Stimulated activated naive CD4-positive, alpha-beta T cell treated with Interleukin-2 at 50 U/mL for 16 hours (primary cell): ENCODE measurements around the gene PLLP.

Experiments used
- DNase-seq: peaks from one replicate; lab custom pipeline; 2025; lab: John Stamatoyannopoulos, UW

PLLP gene

DNA sequence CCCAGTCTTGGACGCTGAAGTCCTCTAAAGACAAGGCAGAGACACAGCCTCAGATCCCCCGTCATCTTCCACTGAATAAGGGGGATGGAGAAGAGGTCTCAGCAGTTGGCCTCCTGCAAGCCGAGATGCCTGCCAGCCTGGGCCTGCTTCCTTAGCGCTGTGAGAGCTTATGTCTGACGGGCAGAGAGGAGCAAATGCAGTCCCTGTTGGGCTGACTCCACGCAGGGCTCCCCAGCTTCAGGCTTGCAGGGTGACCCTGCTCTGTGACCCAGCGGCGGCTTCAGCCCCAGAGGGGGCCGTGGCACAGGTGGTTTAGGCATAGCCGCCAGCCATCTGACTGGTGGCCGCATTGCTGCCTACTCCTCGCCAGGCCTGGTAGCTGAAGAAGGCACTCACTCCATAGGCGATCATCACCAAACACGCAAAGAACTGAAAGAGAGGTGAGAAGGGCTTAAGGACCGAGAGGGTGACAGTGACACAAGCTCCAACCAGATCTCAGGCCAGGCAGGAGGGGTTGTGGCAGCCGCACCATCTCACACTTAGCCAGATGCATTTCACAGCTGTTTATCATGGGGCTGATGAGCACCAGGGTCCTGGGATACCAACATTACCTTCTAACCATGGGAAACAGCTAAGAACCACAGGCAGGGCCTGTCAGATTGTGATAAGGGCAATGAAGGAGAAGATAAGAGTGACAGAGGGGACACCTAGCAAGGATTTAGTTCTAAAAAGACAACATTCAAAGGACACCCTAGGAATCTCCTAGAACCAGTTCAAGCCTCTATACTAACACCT, 27.7 kb downstream of the PLLP start:
- no peak for DNase-seq

DNA sequence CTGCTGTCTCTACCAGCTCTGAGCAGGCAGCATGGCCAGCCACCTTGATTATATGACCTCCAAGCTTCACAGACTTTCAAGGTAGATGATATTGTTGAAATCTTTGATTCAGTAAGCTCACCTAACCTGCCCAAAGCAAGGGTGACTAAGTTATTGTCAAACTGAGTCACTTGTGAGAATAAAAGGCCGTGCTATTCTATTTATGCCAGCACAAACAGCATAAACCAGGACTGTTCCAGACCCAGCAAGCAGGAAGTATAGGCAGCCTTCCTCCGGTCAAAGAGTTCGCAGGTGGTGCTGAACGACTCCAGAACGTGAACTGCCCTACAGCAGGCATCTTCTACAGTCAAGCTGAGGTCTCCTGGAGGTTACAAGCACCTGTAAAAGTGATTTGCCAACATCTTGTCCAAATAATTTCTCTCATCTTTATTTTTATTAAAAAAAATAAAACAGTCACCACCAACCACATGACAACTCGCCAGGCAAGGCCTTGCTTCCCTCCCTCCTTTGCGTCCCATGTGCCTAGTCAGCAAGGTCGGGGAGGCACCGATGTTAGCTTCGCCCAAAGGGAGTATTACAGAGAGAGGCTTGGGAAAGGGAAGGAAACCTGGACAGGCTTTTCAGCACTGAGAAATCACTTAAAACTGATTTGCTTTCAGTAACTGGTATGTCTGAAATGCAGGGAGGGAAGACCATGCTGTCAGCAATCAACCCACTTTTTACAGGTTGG, 28.6 kb downstream of the PLLP start:
- DNase-seq, result no peak

DNA sequence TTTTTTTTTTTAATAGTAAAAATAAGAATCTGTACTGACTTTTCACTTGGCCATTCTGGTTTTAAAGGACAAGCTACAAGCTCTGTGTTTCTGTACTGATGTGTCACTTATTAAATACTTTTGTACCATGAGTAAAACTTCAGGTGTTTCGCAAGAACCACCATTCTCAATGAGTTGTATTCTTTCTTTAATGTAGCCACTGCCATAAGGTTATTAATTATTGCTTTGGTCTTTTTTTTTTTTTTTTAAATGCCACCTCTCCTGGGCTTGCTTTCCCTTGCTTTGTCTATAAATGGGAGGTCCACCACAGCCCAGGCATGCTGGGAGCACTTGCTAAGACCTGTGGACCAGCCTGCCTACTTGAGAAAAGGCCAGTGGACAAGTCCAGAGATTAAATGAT, 31.0 kb downstream of the PLLP start:
- no peak for DNase-seq

DNA sequence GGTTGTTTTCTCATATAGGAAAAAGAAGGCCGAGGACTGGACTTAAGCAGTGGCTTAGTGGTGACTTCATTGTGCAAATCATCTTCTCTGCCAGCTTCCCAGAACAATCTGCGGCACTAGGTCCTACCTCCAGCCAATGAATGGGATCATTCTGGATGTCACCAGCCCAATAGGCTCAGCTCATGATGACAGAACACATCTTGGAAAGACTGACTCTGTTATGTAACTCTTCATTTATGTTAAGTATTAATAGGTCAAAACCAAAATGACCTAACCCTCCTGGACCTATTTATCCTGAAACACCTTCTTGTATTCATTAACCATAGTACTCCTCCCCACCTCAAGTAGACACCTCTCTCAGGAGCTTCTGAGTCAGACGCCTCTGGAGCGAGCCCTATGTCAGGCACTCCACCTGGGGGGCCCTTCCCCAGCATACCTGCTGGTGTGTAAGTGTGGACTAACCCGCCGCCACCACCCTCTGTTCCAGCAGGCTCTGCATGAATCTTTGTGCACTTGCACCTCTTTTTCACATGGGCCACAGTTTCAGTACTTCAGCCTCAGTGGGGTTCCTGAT, 32.2 kb downstream of the PLLP start:
- DNase-seq, result no peak

DNA sequence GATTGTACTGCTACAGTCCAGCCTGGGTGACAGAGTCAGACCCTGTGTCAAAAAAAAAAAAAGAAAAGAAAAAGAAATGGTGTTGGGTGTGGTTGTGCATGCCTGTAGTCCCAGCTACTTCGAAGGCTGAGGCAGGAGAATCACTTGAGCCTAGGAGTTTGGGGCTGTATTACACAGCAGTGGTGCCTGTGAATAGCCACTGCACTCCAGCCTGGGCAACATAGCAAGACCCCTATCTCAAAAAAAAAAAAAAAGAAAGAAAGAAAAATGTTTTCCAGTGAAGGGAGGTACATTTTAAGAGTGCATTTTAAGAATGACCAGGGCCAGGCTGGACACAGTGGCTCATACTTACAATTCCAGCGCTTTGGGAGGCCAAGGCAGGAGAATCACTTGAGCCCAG, 33.1 kb downstream of the PLLP start:
- DNase-seq, result no peak

DNA sequence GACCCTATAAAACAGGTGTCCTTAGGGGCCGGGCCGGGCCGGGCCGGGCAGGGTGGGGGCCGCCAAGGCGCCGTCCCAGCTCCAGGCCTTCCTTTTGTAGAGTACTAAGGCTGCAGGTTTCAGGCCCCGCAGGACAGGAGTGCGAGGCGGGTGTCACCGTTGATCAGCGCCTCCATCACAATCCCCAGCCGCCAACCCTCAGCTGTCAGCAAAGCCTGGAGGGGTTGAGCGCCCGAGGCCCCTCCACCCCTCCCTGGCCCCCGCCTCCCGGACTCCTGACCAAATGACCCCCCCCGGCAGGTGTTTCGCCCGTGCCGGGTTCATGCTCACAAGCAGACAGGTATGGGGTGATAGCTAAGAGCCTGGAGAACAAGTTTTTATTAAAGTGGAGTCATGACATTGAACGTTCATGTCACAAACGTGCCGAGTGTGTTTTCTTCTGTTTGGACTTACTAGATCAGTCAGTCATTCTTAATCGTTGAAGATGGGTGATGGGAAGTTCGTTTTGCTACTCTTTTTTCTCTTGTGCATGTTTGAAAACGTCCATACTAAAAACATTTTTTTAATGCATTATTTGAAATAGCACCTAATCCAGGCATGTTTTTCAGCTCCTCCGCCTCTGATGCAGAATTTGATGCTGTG, 38.9 kb downstream of the PLLP start:
- DNase-seq, result no peak

DNA sequence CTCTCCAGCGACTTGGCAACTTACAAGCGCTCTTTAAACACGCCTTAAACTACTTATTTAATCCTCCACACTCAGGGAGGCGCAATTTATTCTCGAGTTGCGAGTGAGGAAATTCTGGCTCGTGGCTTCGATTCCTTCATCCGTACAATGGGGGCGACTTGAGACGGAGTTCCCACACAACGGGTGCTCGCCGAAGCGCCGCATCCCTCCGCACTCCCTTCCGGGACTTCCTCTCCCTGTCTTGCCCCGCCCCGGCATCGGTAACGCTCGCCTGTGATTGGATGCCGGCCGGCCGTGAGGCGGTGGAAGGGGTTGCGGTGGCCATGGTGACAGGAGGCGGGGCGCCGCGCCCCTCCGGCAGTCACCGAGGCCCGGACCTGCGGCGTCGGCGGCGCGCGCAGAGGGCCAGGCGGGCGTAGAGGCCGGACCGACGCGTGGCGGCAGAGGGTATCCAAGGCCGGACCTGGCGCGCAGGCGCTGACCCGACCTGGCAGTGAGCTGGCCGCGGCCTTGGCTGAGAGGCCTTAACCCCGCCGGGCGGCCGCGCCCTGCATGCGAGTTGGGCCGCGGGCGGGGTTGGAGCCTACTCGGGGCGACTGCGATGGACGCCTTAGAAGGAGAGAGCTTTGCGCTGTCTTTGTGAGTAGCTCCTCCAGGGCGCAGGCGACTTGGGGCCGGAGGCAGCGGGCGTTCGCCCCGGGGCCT, 39.6 kb downstream of the PLLP start, which contains the start of gene ARL2BP:
ARL2BP (plus strand) TSS at position 493 of the 705 bp plus-strand sequence; CDS start at position 602, 109 bp downstream.
- DNase-seq, result peak; percentile 97

DNA sequence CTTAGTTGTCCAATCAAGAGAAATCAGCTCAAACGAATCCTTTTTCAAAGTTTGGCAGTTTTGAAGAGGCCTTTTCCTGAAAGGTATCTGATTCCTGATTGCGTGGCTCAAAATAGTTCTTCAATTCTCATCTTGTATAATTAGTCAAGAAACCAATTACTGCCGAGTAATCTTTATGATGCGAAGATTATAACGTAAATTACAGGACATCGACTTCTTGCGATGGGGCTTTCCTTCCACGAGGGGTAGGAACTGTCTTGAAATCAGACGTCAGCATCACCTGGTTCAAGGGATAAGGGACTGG, 40.1 kb downstream of the PLLP start:
- DNase-seq, result no peak

DNA sequence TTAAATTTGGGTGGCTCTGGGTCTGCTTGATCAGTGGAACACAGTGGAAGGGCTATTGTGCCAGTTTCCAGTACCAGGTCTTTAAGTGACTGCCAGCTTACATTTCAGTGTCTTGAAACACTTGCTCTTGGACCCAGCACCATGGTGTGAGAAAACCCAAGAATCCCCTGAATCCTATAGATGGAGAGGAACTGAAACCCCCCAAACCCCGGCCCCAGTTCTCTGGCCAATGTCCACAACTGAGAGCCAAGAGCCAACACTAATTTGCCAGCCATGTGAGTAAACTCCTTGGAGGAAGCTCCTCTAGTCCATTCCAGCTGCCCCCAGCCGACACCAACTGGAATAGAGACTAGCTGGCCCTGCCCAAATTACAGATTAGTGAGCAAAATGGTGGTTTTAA, 41.8 kb downstream of the PLLP start:
- DNase-seq, result no peak

DNA sequence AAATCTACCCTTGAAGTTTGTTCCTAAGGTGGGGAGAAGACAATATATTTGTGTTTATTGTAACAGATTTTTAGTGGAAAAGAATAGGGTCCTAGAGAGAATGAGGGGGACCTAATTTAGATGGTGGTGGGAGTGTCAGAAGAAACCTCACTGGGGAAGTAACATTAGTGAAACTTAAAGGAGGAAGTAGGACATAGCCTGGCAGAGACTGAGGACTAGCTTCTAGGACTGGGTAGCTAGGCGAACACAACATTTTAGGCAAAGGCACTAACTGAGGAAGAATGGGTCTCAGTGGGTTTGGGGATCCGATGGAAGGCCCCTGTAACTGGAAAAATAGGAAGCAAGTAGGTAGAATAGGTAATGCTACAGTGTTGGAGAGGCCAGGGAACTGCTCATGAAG, 43.6 kb downstream of the PLLP start:
- DNase-seq, result no peak

DNA sequence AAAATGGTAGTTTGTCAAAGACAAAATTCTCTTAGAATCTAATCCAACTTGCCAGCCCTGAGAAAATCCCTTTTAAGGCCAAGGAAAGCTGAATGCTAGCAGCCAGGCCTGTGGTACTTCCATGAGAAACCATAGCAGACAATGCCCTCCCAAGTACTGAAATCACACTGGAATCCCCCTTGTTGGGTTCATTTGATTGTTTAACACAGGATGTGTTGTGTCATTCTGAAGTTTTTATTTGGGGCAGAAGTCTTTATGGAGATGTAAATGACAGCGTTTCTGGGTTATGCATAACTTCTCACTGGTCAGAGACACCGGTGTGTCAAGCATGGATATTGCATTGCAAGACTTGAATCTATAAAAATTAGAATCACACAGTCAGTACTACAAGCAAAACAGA, 45.4 kb downstream of the PLLP start:
- DNase-seq, result no peak

DNA sequence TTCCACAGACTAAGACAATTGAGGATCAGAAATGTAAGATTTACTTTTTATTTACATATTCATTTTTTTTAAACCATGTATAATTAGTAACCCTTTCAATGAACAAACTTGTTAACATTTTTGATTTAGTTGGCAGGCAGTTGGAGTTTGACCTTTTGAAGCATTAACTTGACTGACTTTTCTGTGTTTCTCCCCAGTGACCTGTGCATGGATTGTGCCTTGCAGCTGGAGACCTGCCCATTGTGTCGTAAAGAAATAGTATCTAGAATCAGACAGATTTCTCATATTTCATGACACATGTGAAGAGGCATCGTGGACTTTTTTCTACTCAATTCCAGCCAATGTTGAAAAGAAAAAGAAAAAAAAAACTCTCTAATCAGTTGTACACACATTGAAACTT, 45.8 kb downstream of the PLLP start:
- DNase-seq, result no peak

DNA sequence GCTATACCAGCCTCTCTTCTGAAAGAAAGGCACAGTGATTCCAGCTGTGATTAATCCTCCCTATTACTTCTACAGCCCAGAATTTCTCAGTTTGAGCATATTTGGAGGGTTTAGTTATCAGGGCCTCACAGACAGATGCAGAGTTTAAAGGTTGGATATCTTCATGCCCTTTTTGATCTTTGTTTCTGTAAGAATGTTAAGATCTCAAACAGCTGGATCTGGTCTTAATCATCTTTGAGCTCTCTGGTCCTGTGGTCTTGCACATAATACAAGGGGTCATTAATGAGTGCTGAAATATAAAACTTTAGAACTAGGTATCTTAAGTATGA, 48.5 kb downstream of the PLLP start:
- no peak for DNase-seq

DNA sequence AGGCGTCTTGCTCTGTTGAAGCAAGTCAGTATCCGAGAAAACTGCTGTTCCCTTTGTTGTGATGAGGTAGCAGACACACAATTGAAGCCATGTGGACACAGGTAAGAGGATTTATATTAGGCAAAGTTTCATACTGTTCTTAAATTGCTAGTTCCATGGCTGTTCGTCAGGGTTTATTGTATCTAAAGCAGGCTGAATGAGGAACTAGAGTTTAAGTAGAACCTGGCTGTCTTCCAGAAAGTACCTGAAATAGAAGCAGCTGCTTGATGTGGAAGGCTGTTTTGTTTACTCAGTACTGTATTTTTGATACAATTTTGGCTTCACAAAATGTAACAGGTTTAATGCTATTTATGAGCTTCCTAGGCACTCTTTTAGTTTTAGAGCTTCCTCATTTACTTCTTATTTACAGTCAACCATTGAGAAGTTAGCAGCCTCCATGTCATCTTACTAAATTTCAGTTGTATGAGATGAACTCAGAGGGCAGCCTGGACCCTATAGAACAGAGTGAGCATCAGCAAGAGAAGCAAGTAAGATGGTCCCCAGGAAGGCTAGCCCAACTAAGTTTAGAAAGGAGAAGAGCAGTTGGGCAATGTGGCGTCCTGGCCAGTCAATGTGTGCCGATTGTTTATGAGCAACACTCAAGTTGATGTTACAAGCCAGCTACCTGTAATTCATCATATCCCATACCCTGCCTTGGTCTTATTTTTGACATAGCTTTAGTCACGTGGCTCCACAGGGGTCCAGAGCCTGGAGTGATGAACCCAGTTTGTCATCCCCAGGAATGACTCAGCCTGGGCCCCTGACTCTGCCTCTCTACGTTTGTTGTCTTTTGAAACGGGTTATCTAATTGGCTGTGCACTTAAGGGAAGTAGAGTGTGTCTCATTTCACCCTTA, 49.1 kb downstream of the PLLP start:
- DNase-seq, result no peak

DNA sequence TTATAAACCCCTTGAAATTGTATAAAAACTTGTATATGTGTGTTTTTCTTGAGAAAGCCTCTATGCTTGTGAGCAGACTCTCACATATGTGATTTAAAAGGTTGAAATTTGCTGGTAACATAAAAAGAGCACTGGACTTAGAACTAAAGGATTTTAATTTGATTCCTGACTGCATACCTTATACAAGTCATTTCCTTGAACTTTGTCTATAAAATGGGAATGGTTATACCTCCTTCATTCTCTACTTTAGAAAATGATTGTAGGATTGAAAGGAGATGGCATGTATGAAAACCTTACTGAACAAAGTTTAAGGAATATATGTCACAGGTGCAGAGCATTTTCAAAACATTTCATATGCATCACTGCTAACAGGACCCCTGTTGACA, 49.8 kb downstream of the PLLP start:
- no peak for DNase-seq

DNA sequence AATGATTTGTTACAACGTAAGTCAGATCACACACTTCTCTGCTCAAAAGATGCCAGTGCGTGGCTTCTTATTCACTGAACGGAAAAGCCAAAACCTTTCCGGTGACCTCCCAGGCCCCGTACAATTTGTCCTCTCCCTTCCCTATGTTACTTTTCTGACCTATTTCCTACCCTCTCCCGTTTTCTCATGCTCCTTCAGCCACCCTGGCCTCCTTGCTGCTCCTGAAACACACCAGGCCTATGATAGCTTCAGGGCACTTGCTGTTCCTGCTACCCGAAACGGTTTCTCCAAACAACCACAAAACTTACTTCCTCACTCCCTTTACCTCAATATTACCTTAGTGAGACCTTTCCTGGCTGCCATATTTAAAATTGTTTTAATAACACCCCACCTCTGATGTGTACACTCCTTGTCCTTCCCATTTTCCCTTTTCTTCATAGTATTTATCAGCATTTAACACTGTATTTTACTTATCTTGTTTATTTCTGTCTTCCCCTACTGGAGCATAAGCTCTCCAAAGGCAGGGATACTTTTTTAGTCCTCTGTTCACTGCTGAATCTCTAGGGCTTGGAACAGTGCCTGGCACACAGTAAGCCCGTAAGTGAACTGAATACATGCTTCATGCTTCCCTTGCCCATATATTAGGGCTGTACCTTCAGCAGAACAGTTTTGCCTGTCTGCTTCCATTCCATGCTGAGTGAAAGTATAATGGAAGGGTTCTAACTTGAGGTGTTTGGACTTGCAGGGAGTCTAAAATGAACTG, 50.3 kb downstream of the PLLP start:
- no peak for DNase-seq

DNA sequence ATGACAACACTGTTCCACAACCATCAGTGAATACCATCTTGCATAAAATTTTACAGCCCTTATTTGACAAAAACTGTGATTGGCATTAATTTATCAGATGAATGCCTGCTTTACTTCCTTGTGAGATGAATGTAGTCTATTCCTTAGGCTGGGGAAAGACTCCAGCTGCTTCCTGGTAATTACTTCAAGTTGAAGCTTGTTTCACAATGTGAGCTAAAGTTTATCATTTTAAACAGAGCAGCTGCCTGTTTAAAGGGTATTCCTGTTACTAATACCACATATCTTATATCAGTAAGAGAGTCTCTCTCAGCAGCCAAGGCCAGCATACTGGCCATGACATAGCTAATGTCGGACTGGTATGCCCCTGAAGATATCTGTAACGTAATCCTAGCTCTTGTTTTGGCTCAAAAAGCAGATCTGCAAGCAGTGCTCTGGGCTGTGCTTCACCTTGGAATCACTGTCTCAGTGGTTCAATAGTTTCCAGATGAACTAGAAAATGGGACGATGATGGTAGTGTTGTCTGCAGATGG, 52.6 kb downstream of the PLLP start:
- DNase-seq, result no peak

DNA sequence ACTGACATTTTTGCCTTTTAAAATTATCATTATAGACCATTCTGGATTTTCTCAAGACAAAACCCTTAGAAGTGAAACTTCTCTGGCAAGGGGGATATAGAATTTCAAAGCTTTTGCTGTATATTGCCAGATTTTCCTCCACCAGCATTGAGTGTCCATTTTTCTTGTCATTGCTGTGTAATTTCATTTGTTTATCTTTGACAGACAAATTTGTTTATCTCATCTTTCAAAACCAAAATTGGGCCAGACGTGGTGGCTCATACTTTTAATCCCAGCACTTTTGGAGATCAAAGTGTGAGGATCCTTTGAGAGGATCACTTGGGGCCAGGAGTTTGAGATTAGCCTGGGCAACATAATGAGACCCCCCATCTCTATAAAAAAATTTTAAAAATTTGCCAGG, 55.4 kb downstream of the PLLP start:
- DNase-seq, result no peak

DNA sequence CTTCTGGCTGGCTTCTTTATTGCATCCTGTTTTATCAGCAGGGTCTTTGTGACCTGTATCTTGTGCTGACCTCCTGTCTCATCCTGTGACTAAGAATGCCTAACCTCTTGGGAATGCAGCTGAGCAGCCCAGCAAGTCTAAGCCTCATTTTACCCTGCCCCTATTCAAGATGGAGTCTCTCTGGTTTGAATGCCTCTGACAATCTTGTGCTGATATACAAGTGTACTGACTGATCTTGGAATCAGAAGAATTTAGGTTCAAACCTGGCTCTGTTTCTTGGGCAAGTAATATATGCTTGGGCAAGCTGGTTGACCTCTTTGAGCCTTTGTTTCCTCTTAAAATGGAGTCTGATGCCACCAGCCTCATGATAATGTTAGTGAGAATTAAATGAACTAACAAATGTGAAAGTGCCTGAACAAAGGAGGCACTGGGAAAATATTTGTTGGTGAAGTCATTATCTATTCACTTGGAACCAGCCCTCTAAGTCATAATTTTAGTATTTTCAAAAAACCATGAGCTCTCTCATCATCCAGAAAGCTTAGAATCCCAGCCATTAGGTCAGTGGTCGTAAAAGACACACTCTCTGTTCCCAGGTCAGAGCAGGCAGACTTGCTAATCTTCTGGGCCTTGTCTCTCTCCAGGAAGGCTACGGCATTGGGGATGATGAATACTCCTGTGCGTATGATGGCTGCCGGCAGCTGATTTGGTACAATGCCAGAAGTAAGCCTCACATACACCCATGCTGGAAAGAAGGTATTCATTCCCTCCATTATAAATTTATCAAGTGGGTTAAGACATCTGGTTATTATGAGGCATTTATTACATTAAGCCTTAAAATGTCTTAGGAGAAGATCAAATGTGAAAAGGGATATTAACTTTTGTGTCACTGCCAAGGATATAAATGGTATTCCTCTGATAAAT, 57.5 kb downstream of the PLLP start:
- no peak for DNase-seq
